Naive B cell (primary cell): ENCODE measurements around the gene PIP4K2A. TPM values are rescaled to one million over a fixed set of nuclear protein-coding genes. Genes with fewer than 3 reads are reported as not detected.

Experiments used
- ATAC-seq, 2 donors: fragments of 150-1000 bp; cut with Tn5 transposase; 2 replicates each; pipeline ENCODE4 v1.10.0; 2021; ENCODE audit warnings: low read depth in 2 of 2, mild to moderate bottlenecking in 2 of 2, moderate library complexity in 2 of 2
- DNase-seq: peaks from one replicate; pipeline ENCODE4 v3.0.0; 2022
- H3K27ac Mint-ChIP-seq, 6 donors: one replicate each; pipeline ENCODE4 v1.8.0; 2020 to 2022; ENCODE audit warnings: mild to moderate bottlenecking in 6 of 6, mixed read lengths in 6 of 6, moderate library complexity in 5 of 6, inconsistent platforms in 2 of 6
- H3K27me3 Mint-ChIP-seq, 3 donors: one replicate each; pipeline ENCODE4 v1.8.0; 2021 to 2022; ENCODE audit warnings: mixed read lengths in 3 of 3, mild to moderate bottlenecking in 1 of 3
- H3K36me3 Mint-ChIP-seq, 2 donors: one replicate each; pipeline ENCODE4 v1.8.0; 2020 to 2022; ENCODE audit warnings: mixed read lengths in 2 of 2, inconsistent platforms in 1 of 2, mild to moderate bottlenecking in 1 of 2
- H3K4me1 Mint-ChIP-seq, 3 donors: one replicate each; pipeline ENCODE4 v1.8.0; 2020 to 2022; ENCODE audit warnings: mixed read lengths in 3 of 3, inconsistent platforms in 1 of 3, mild to moderate bottlenecking in 1 of 3, moderate library complexity in 1 of 3
- H3K4me3 Mint-ChIP-seq, 8 donors: one replicate each; pipeline ENCODE4 v1.8.0; 2020 to 2022; ENCODE audit warnings: mild to moderate bottlenecking in 8 of 8, mixed read lengths in 8 of 8, moderate library complexity in 8 of 8, inconsistent platforms in 2 of 8
- H3K9me3 Mint-ChIP-seq, 7 donors: one replicate each; pipeline ENCODE4 v1.8.0; 2020 to 2022; ENCODE audit warnings: mixed read lengths in 7 of 7, mild to moderate bottlenecking in 5 of 7, inconsistent platforms in 2 of 7, moderate library complexity in 1 of 7
- polyA plus RNA-seq, 6 donors: library from polyadenylated mRNA; unstranded; fragments of 300-500 nt; fragmentation: Illumina TruSeq; gene quantifications; one replicate each; pipeline ENCODE4 v1.2.3, GENCODE V29; 2021; ENCODE audit warnings: low read depth in 6 of 6

The PIP4K2A gene
- polyA plus RNA-seq, 6 donors from 2014 or later: 16.8 to 45.7 (median 26.3) TPM

DNA sequence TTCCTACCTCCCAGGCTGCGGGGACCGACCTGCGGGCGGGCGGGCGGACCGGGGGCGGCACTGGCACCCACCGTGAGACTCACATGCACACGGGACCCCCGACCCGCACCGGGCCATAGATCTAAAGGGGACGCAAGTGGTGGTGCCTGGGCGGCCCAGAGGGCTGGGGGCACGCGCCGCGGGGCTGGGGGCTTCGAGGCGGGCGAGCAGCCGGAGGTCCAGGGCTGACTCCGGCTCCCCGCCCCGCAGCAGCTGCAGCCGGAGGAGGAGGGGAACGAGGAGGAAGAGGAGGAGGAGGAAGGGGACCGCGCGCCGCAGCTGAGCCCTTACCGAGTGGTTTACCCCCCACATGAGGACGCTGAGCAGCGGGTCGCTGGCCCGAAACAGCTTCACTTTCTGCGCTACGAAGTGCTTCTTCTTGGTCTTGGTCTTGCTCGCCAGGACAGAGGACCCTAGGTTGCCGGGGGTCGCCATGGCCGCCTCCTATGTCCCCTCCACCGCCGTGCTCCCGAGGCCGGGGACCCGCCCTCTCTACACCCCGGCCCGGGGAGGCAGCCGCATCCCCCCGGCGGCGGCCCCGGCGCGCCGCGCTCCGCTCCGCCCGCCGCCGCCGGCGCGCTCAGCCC is 412 bp downstream of the PIP4K2A start:
- H3K4me1 Mint-ChIP-seq: peaks cover 27 to 42% (median 40%) of the 10 kb centered on the region in 3 donors
- H3K9me3 Mint-ChIP-seq: no peaks in the 10 kb centered on the region
- ATAC-seq (peak; percentile 45 to 48), DNase-seq (no peak)
- H3K4me3 Mint-ChIP-seq: peak overlapping the region; percentile 72 to 95 (median 91)
- H3K27me3 Mint-ChIP-seq: no peaks in the 10 kb centered on the region
- no peaks in the 10 kb centered on the region for H3K36me3 Mint-ChIP-seq
- peak overlapping the region in 3 of 6 donors; percentile 49 to 89 (median 71) for H3K27ac Mint-ChIP-seq

DNA sequence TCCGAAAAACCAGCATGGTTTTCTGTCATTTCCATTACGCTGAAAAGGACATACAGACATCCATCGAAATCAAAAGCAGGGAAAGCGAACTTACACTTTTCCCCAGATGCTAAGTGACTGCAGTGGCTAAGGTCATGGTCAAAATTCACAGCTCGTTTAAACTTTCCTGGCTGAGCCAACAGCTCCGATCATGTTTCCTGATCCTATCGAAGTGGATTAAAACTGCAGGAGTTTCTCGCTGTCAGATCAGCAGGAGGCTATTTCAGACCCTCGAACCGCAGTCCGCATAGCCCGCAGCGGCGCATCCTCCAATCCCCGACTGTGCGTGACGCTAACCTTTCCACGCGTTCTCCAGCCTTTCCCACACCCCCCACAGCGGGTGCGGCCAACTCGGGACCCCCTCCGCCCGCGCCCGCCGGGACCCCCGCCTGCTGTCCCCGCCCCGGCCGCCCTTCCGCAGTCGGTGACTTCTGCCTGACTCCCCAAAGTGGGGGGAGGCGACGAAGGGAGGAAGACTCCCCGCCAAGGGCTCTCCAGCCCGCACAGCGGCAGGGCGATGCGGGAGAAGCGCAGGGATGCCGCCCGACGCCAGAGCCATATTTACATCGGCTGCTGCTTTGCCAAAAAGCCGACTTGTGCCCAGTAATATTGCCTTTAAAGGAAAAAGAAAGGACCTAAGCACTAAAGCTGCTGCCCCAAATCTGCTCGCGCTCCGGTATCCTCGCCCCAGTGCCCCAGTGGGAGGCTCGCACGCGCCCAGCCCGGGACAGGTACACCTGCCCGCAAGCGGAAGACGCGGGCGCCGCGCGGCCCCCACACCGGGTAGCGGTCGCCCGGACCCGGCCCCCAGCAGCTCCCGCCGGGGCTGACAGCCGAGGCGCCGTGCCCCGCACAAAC is 1.2 kb downstream of the PIP4K2A start:
- H3K9me3 Mint-ChIP-seq: no peaks in the 10 kb centered on the region
- DNase-seq: peak; percentile 45
- H3K4me1 Mint-ChIP-seq: peaks cover 30 to 50% (median 47%) of the 10 kb centered on the region in 3 donors
- H3K27ac Mint-ChIP-seq: peak overlapping the region; percentile 41 to 92 (median 80)
- peak; percentile 8 to 20 for ATAC-seq
- H3K36me3 Mint-ChIP-seq: no peaks in the 10 kb centered on the region
- H3K27me3 Mint-ChIP-seq: no peaks in the 10 kb centered on the region
- H3K4me3 Mint-ChIP-seq: peak overlapping the region; percentile 72 to 95 (median 92)

DNA sequence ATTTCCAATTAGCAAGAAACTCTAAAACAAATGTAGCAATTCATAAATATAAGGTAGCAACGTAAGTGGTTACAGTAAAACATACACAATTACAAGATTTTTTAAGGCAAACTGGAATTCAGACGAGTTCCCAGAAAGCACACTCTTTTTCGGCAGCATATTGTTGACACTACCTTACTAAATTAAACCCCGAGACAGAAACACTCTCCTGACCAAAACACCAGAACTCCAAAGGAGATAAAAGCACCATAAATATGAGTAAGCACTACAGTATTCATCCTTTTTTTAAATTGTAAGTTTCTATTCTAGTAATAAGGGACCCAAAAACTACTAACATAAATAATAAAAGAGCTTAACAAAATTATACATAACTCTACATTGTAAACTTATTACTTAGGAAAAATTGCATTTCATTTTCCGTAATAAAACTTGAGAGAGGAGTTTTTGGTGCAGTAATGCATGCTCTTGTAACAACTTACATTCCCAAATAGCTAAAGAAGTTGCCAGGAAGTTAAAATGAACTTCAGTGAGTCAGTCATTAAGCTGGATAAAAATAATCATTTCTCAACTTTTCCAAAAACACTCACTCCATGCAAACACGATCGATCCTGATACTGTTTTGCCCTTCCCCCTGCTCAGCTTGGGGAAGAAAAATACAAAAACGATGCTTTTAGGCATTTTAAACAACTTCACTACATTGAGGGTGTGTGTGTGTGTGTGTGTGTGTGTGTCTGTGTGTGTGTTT is 2.0 kb downstream of the PIP4K2A start:
- Mint-ChIP-seq H3K4me1 (peaks cover 37 to 58% (median 55%) of the 10 kb centered on the region in 3 donors), H3K27me3 (no peaks in the 10 kb centered on the region), H3K9me3 (no peaks in the 10 kb centered on the region), H3K36me3 (no peaks in the 10 kb centered on the region), H3K27ac (peak overlapping the region in 5 of 6 donors; percentile 47 to 88 (median 72)), H3K4me3 (peak overlapping the region; percentile 72 to 95 (median 92))
- DNase-seq: no peak
- ATAC-seq: no peak

DNA sequence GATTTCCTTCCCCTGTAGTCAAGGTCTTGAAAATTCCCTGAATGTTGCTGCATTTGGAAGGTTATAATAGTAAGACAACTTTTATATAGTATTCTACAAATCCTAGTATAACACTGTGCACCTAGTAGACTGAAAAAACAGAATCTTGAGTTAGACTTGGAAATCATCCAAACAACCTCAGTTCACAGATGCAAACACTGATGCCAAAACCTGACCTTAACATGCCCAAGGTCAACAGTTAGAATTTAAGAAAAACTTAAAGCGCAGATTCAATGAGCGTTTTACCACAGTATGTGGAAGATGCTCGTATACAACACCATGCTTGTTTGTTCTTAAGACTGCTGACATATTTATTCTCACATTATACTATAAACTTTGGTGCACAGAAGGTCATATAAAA is 3.0 kb downstream of the PIP4K2A start:
- H3K27me3 Mint-ChIP-seq: no peaks in the 10 kb centered on the region
- DNase-seq (no peak), ATAC-seq (no peak)
- H3K9me3 Mint-ChIP-seq: peaks cover 0 to 2% (median 0%) of the 10 kb centered on the region in 7 donors
- peaks cover 0 to 3% of the 10 kb centered on the region in 2 donors for H3K36me3 Mint-ChIP-seq
- peaks cover 42 to 64% (median 61%) of the 10 kb centered on the region in 3 donors for H3K4me1 Mint-ChIP-seq
- peak overlapping the region in 2 of 6 donors; percentile 15 to 68 for H3K27ac Mint-ChIP-seq
- peak overlapping the region in 5 of 8 donors; percentile 15 to 95 (median 72) for H3K4me3 Mint-ChIP-seq

DNA sequence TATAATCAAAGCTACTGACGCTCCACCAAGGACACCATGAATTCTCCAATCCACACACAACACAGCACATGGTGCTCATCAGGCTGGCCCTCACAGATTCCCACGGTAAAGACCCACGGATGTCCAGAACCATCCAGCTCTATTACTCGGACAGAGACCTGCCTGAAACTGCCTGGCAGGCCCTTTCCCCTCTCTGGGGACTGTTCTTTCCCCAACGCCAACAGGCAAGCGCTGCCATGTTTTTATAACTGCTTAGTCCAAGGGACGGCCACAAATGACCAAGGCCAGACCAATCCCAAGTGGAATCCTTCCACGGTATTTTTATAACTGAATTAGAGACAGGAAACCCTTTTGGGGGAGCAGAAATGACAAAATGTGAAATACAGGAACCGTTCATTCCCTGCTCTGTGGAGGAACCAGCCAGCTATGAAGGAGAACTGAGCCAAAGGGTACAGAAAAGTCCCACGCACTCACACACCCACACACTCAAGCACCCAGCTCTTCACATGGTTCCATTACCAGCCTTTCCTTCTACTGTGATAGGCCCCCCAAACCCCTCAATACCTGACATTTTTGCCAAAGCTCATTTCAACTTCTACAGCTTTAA is 4.1 kb downstream of the PIP4K2A start:
- no peaks in the 10 kb centered on the region for H3K27me3 Mint-ChIP-seq
- H3K4me3 Mint-ChIP-seq: peak overlapping the region; percentile 35 to 95 (median 63)

DNA sequence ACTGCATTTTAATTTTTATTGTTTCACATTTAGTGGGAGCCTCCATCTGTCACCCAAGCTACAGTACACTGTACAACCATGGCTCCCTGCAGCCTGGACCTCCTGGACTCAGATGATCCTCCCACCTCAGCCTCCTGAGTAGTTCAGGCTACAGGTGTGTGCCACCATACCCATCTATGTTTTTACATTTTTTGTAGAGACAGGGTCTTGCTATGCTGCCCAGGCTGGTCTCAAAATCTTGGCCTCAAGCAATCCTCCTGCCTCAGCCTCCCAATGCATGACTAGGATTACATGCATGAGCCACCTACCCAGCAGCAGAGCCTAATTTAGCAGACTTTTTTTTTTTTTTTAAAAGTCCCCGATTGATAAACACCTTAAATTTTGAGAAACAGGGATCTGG is 5.6 kb downstream of the PIP4K2A start:
- Mint-ChIP-seq H3K9me3 (peaks cover 0 to 6% (median 0%) of the 10 kb centered on the region in 7 donors), H3K4me3 (no peak overlapping the region), H3K27ac (peak overlapping the region in 3 of 6 donors; percentile 24 to 51 (median 37)), H3K36me3 (peaks cover 0 to 8% of the 10 kb centered on the region in 2 donors), H3K4me1 (peaks cover 58 to 83% (median 82%) of the 10 kb centered on the region in 3 donors), H3K27me3 (no peaks in the 10 kb centered on the region)
- ATAC-seq (no peak), DNase-seq (no peak)

More for the DNA sequence above, 4.1 kb downstream of the PIP4K2A start:
- peaks cover 0 to 8% of the 10 kb centered on the region in 2 donors for H3K36me3 Mint-ChIP-seq
- H3K4me1 Mint-ChIP-seq: peaks cover 49 to 71% (median 70%) of the 10 kb centered on the region in 3 donors
- DNase-seq (peak; percentile 51), ATAC-seq (peak; percentile 40 to 47)
- H3K9me3 Mint-ChIP-seq: peaks cover 0 to 6% (median 0%) of the 10 kb centered on the region in 7 donors
- H3K27ac Mint-ChIP-seq: peak overlapping the region; percentile 34 to 85 (median 64)

DNA sequence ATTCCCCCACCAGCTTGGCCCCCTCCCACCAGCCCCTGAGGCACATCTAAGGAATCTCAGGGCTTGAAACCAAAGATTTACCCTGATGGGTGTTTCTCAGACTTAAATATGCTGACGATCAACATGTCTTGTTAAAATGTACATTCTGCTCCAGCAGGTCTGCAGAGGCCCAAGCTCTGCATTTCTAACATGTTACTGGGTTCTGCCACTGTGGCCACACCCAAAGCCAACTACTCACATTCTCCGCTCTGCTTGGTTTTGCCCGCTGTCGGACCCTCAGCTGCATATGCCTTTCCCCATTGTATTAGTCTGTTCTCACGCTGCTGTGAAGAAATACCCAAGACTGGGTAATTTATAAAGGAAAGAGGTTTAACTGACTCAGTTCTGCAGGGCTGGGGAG is 8.9 kb downstream of the PIP4K2A start:
- Mint-ChIP-seq H3K9me3 (peaks cover 0 to 6% (median 0%) of the 10 kb centered on the region in 7 donors), H3K27me3 (no peaks in the 10 kb centered on the region)

DNA sequence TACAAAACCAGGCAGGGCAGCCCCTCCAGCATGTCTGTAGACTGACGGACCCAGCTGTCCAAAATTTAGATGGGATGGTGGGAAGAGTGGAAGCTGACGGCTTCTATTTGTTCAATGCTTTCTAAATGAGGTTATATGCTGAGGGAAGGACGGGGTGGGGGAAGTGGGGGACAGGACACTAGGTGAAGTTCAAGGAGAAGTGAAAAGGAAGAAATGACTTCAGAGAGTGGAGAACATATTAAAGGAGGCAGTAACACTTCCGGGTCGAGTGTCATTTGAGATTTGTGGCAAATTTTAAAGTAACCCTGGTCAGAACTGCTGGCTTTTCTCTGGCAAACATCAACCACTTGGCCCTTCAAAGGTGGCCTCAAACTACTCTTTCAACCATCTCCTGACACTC is 9.4 kb downstream of the PIP4K2A start:
- Mint-ChIP-seq H3K36me3 (peaks cover 8 to 15% of the 10 kb centered on the region in 2 donors), H3K9me3 (peaks cover 0 to 6% (median 0%) of the 10 kb centered on the region in 7 donors), H3K27me3 (no peaks in the 10 kb centered on the region), H3K4me1 (peaks cover 69 to 92% (median 89%) of the 10 kb centered on the region in 3 donors), H3K27ac (peak overlapping the region; percentile 1 to 95 (median 86)), H3K4me3 (peak overlapping the region; percentile 28 to 83 (median 58))
- DNase-seq (no peak), ATAC-seq (peak; percentile 34 to 56)

More for the DNA sequence above, 8.9 kb downstream of the PIP4K2A start:
- Mint-ChIP-seq H3K4me3 (peak overlapping the region in 5 of 8 donors; percentile 24 to 77 (median 31)), H3K27ac (peak overlapping the region in 3 of 6 donors; percentile 49 to 90 (median 84)), H3K36me3 (peaks cover 8 to 15% of the 10 kb centered on the region in 2 donors), H3K4me1 (peaks cover 72 to 92% (median 89%) of the 10 kb centered on the region in 3 donors)
- no peak for DNase-seq
- ATAC-seq: no peak

DNA sequence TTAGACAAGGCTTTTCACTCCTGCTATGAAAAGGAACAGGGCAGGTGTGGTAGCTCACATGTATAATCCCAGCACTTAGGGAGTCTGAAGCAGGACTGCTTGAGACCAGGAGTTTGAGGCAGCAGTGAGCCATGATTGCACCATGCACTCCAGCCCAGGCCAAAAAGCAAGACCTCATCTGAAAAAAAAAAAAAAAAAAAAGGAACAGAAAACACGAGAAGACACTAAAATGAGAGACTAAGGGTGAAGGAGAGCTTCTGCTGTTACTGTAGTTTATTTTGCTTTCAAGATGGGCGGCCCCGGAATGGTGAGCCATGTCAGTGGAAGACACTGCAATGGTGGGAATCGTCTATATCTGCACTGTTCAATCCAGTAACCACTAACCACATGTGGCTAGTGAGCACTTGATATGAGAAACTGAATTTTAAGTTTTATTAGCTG is 9.9 kb downstream of the PIP4K2A start:
- Mint-ChIP-seq H3K4me3 (peak overlapping the region; percentile 28 to 83 (median 58)), H3K36me3 (peaks cover 8 to 15% of the 10 kb centered on the region in 2 donors), H3K4me1 (peaks cover 70 to 93% (median 86%) of the 10 kb centered on the region in 3 donors), H3K27me3 (no peaks in the 10 kb centered on the region), H3K9me3 (peaks cover 0 to 6% (median 0%) of the 10 kb centered on the region in 7 donors), H3K27ac (peak overlapping the region; percentile 24 to 95 (median 86))
- DNase-seq (peak; percentile 12), ATAC-seq (peak; percentile 73 to 74)

DNA sequence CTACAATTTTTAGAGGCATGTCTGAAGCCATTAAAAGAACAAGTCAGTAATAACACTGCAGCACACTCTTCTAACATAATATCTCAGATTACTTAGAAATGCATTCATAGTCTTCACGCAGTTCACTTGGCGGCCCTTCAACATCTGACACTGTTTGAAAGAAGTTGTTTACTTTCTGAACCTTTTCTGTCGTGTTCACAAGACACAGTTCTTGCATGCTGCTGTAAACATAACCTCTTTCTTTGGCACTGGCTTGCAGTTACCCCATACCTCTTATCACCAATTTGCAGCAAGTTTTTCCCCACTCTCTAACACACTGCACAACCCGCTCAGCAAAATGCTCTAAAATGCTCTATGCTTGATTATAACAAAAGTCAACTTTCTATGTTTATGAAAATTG is 12.0 kb downstream of the PIP4K2A start:
- ATAC-seq: no peak
- no peak for DNase-seq
- no peaks in the 10 kb centered on the region for H3K27me3 Mint-ChIP-seq
- H3K4me3 Mint-ChIP-seq: no peak overlapping the region
- peak overlapping the region in 2 of 6 donors; percentile 3 to 69 for H3K27ac Mint-ChIP-seq
- peaks cover 0 to 6% (median 0%) of the 10 kb centered on the region in 7 donors for H3K9me3 Mint-ChIP-seq
- peaks cover 8 to 15% of the 10 kb centered on the region in 2 donors for H3K36me3 Mint-ChIP-seq
- H3K4me1 Mint-ChIP-seq: peaks cover 64 to 88% (median 72%) of the 10 kb centered on the region in 3 donors

DNA sequence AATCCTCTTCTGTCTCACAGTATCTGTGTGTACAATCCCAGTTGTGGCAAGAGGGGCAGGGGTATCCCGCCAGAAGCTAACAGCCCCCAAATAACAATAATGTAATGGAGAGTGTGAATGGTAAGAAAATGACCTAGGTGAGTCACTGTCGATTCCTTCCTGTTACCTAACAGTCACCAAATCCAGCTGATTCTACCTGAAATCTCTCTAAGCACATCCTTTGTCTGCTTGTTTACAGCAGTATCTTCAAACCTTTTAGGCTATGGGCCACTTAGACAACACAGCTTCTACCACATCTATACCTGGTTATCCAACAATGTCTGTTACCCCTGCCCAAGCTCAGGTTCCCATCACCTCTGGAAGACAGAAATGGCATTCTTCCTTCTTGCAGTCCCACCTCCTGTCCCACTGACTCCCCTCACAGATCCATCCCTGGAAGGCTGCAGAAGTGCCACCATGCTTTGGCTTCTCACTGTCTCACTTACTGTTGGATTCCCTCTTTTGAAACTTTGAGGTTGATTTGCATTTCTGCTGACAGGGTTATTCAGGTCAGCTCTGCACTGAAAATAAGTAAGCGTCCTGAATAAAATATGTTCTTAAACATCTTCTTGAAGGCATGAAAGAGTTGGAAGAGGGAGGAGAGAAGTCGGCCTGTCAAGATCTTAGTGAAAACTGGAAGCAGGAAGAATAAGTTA is 13.1 kb downstream of the PIP4K2A start:
- Mint-ChIP-seq H3K27ac (peak overlapping the region in 3 of 6 donors; percentile 3 to 67 (median 5)), H3K4me1 (peaks cover 58 to 86% (median 71%) of the 10 kb centered on the region in 3 donors), H3K36me3 (peaks cover 8 to 11% of the 10 kb centered on the region in 2 donors), H3K9me3 (peaks cover 0 to 5% (median 0%) of the 10 kb centered on the region in 7 donors), H3K4me3 (peak overlapping the region in 3 of 8 donors; percentile 2 to 39 (median 13)), H3K27me3 (no peaks in the 10 kb centered on the region)
- ATAC-seq (no peak), DNase-seq (no peak)

DNA sequence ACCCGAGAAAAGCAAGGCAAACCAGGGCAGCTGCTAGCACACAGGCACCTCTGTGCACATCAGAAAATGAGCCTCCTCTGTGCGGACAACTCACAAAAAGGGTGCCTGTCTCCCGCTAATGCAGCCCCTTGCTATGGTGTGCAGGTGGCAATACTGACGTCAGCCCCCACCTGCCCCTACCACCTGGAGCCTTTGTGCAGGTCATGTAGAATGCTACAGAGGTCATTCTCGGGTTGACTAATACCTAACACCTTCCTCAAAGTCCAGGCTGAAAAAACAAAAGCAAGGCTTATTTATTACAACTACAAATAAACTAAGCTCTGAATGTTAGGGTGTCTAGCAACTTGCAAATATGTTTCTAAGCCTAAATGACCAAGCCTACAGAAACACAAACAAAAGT is 13.9 kb downstream of the PIP4K2A start:
- Mint-ChIP-seq H3K9me3 (no peaks in the 10 kb centered on the region), H3K27me3 (no peaks in the 10 kb centered on the region), H3K36me3 (peaks cover 7 to 8% of the 10 kb centered on the region in 2 donors), H3K27ac (peak overlapping the region in 2 of 6 donors; percentile 3 to 22), H3K4me1 (peaks cover 51 to 79% (median 70%) of the 10 kb centered on the region in 3 donors), H3K4me3 (no peak overlapping the region)
- no peak for DNase-seq
- ATAC-seq: peak in 1 of 2 donors; percentile 53
